ENCODE data around the gene APRT. TPM values are rescaled to one million over a fixed set of nuclear protein-coding genes. Genes with fewer than 3 reads are reported as not detected.
A peak's percentile ranks its signal among the peaks of the same experiment; 100 is the strongest.

Gene APRT
- total RNA-seq, 2 donors from 2014 or later: 142 to 192 TPM

DNA sequence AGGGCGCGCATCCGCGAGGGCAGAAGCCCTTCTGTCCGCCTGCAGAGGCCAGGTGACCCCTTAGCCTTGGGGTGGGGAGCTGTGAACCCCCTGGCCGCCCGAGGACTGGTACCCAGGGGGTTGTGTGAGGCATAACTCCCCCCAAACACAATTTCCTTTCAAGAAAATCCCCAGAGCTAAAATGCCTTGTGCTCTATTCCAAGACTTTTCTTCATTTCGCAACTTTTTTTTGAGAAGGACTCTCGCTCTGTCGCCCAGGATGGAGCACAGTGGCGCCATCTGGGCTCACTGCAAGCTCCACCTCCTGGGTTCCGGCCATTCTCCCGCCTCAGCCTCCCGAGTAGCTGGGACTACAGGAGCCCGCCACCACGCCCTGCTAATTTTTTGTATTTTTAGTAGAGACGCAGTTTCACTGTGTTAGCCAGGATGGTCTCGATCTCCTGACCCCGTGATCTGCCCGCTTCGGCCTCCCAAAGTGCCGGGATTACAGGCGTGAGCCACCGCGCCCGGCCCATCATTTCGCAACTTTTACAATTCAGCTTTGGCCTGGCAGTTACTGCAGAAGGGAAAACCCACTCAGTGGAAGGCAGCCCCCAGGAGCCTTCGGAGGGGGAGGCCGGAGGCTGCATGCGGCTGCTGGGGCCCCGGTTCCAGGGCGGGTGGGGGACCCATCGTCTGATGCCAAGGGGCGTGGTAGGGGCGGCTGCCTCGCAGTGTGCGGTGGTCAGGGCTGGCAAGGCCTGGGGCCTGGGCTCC, 963 bp upstream of the APRT start:
- peak overlapping the region; percentile 91 for H3K4me3 Mint-ChIP-seq
- peak overlapping the region; percentile 86 to 87 for H3K27ac Mint-ChIP-seq
- H3K36me3 Mint-ChIP-seq: no peaks in the 10 kb centered on the region
- H3K27me3 Mint-ChIP-seq: no peaks in the 10 kb centered on the region
- H3K9me3 Mint-ChIP-seq: no peaks in the 10 kb centered on the region
- no peak for DNase-seq (ENCODE audit: low spot score)
- peaks cover 4 to 15% of the 10 kb centered on the region in 2 donors for H3K4me1 Mint-ChIP-seq (ENCODE audit: low read depth in 2 of 2)
- ATAC-seq: no peak

- ATAC-seq (peak; percentile 73 to 76), DNase-seq (ENCODE audit: low spot score) (peak; percentile 85)
- Mint-ChIP-seq H3K27me3 (no peaks in the 10 kb centered on the region), H3K27ac (peak overlapping the region; percentile 86 to 87), H3K9me3 (no peaks in the 10 kb centered on the region), H3K4me3 (peak overlapping the region; percentile 91), H3K4me1 (ENCODE audit: low read depth in 2 of 2) (peaks cover 4 to 15% of the 10 kb centered on the region in 2 donors), H3K36me3 (no peaks in the 10 kb centered on the region)
Observed at GRCh38 chr16:88810912-88811768, 588 bp downstream of the APRT start.

- Mint-ChIP-seq H3K4me1 (ENCODE audit: low read depth in 2 of 2) (peaks cover 4 to 15% of the 10 kb centered on the region in 2 donors), H3K27me3 (no peaks in the 10 kb centered on the region), H3K27ac (peak overlapping the region; percentile 86 to 87), H3K36me3 (no peaks in the 10 kb centered on the region), H3K9me3 (no peaks in the 10 kb centered on the region), H3K4me3 (peak overlapping the region; percentile 91)
- ATAC-seq (no peak), DNase-seq (ENCODE audit: low spot score) (no peak)
Observed at GRCh38 chr16:88810166-88810911, 1.4 kb downstream of the APRT start.

- Mint-ChIP-seq H3K4me1 (ENCODE audit: low read depth in 2 of 2) (peaks cover 4 to 15% of the 10 kb centered on the region in 2 donors), H3K27ac (peak overlapping the region; percentile 86 to 87), H3K27me3 (no peaks in the 10 kb centered on the region), H3K36me3 (no peaks in the 10 kb centered on the region), H3K4me3 (peak overlapping the region; percentile 91), H3K9me3 (no peaks in the 10 kb centered on the region)
- DNase-seq (ENCODE audit: low spot score) (no peak), ATAC-seq (no peak)
Observed at GRCh38 chr16:88809676-88810165, 2.0 kb downstream of the APRT start.

GRCh38 chr16:88809068-88809675, 2.6 kb downstream of the APRT start:
- no peaks in the 10 kb centered on the region for H3K9me3 Mint-ChIP-seq
- ATAC-seq (no peak), DNase-seq (ENCODE audit: low spot score) (no peak)
- H3K36me3 Mint-ChIP-seq: no peaks in the 10 kb centered on the region
- H3K4me1 Mint-ChIP-seq (ENCODE audit: low read depth in 2 of 2): peaks cover 4 to 15% of the 10 kb centered on the region in 2 donors
- H3K27ac Mint-ChIP-seq: no peak overlapping the region
- no peaks in the 10 kb centered on the region for H3K27me3 Mint-ChIP-seq
- H3K4me3 Mint-ChIP-seq: peak overlapping the region; percentile 39

DNA sequence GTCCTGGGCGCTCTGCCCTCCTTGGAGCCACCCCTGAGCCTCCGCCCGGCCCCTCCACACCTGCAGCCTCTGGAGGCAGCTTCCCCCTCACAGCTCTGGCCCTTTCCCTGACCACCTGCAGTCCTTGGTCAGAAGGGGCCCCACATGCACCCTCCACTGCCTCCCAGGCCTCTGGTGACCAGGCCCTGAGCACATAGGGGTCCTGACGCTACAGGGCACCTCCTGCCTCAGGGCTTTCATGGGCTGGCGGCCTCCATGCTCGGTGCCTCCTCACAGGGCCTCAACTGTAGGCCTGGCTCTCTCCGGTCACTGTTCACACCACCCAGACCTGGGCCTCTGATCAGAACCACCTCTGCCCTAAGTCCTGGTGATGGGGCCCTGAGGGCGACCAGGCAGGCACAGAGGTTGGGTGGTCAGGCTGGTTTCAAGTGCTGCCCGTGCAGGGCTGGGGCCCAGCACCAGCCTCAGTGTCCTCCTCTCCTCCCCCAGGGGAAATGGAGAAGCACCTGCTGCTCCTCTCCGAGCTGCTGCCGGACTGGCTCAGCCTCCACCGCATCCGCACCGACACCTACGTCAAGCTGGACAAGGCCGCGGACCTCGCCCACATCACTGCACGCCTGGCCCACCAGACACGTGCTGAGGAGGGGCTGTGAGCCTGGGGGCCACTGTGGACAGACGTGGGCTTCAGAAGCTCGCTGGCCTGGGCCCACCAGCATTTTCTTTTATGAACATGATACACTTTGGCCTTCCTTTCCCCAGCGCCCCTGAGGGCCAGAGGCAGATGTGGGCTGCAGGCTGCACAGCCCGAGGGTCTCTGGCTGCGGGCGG, 3.9 kb downstream of the APRT start:
- Mint-ChIP-seq H3K36me3 (no peaks in the 10 kb centered on the region), H3K4me3 (no peak overlapping the region), H3K27me3 (no peaks in the 10 kb centered on the region), H3K9me3 (no peaks in the 10 kb centered on the region), H3K27ac (no peak overlapping the region), H3K4me1 (ENCODE audit: low read depth in 2 of 2) (peaks cover 4 to 16% of the 10 kb centered on the region in 2 donors)
- DNase-seq (ENCODE audit: low spot score): no peak
- ATAC-seq: no peak

DNA sequence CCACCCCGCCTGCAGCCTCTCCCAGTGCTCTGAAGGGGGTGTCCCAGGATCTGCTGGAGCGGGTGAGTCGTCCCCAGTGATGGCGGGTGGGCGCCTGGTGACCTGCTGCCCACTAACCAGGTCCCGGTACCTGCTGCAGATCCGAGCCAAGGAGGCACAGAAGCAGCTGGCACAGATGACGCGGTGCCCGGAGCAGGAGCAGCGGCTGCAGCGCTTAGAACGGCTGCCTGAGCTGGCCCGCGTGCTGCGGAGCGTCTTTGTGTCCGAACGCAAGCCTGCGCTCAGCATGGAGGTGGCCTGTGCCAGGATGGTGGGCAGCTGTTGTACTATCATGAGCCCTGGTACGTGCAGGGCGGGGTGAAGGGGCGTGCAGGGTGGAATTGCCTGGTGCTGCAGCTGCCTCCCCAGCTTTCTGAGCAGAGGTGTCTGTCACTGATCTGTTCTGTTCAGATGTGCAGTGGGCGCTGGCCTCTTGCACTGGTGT, 4.5 kb downstream of the APRT start:
- H3K27ac Mint-ChIP-seq: no peak overlapping the region
- H3K9me3 Mint-ChIP-seq: no peaks in the 10 kb centered on the region
- no peaks in the 10 kb centered on the region for H3K36me3 Mint-ChIP-seq
- no peak overlapping the region for H3K4me3 Mint-ChIP-seq
- ATAC-seq: no peak
- DNase-seq (ENCODE audit: low spot score): no peak
- H3K27me3 Mint-ChIP-seq: no peaks in the 10 kb centered on the region
- H3K4me1 Mint-ChIP-seq (ENCODE audit: low read depth in 2 of 2): peaks cover 4 to 16% of the 10 kb centered on the region in 2 donors

GRCh38 chr16:88806491-88807111, 5.1 kb downstream of the APRT start:
- Mint-ChIP-seq H3K27ac (no peak overlapping the region), H3K4me1 (ENCODE audit: low read depth in 2 of 2) (peaks cover 4 to 13% of the 10 kb centered on the region in 2 donors), H3K27me3 (no peaks in the 10 kb centered on the region), H3K4me3 (no peak overlapping the region), H3K36me3 (no peaks in the 10 kb centered on the region), H3K9me3 (no peaks in the 10 kb centered on the region)
- no peak for ATAC-seq
- no peak for DNase-seq (ENCODE audit: low spot score)

DNA sequence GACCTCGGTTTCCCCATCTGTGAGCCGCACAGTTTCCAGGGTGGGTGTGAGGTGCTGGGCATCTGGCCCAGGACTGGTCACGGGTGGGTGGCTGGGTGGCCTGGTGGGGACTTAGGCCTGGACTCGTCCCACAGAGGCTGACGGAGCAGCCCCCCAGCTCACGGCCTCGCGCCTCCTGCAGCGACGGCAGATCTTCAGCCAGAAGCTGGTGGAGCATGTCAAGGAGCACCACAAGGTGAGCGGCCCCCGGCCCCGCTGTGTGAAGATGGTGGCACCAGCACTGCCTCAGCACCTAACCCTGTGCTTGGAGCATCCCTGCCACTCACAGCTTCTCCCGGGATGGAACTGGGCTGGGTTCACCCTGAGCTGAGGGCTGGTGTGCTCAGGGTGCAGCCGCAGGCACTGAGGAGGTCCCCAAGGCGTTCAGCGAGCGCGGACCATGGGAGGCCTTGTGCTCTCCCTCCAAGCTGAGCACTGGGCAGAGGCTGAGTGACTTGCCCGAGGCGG, 5.8 kb downstream of the APRT start:
- H3K4me1 Mint-ChIP-seq (ENCODE audit: low read depth in 2 of 2): peaks cover 4 to 13% of the 10 kb centered on the region in 2 donors
- H3K9me3 Mint-ChIP-seq: no peaks in the 10 kb centered on the region
- ATAC-seq (no peak), DNase-seq (ENCODE audit: low spot score) (no peak)
- H3K27ac Mint-ChIP-seq: no peak overlapping the region
- H3K27me3 Mint-ChIP-seq: no peaks in the 10 kb centered on the region
- H3K4me3 Mint-ChIP-seq: no peak overlapping the region
- H3K36me3 Mint-ChIP-seq: no peaks in the 10 kb centered on the region

GRCh38 chr16:88805340-88805715, 6.4 kb downstream of the APRT start:
- Mint-ChIP-seq H3K4me1 (ENCODE audit: low read depth in 2 of 2) (peaks cover 4 to 10% of the 10 kb centered on the region in 2 donors), H3K9me3 (no peaks in the 10 kb centered on the region), H3K4me3 (peak overlapping the region; percentile 70), H3K27me3 (no peaks in the 10 kb centered on the region), H3K36me3 (no peaks in the 10 kb centered on the region), H3K27ac (no peak overlapping the region)
- DNase-seq (ENCODE audit: low spot score) (no peak), ATAC-seq (no peak)

DNA sequence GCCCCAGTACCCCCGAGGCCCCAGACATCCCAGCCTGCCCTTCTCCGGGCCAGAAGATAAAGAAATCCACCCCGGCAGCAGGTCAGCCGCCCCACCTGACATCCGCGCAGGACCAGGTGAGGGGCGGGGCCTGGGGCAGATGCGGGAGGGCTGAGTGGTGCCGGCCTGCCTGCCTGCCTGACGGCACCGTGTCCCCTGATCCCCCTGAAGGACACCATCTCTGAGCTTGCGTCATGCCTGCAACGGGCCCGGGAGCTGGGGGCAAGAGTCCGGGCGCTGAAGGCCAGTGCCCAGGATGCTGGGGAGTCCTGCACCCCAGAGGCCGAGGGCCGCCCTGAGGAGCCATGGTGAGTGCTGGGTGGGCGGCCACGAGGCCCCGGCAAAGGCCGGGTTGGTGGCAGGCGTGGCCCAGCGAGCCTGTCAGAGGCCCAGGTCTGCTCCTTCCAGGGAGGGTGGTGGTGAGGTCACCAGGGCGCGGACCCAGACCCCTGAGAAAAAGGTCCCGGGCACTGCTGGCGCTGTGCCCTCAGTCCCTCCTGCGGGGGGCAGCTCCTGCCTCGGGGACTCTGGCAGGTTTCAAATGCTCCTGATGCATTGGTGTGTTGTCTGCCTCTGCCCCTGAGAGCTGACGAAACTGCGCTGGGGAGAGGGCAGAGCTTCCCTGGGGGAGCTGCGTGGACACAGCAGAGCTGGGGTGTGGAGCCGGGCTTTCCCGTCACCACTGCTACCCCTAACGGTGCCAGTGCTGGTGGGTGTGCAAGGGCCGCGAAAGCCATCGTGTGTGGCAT, 7.0 kb downstream of the APRT start:
- no peaks in the 10 kb centered on the region for H3K9me3 Mint-ChIP-seq
- peak in 1 of 2 donors; percentile 8 for ATAC-seq
- peaks cover 0 to 6% of the 10 kb centered on the region in 2 donors for H3K4me1 Mint-ChIP-seq (ENCODE audit: low read depth in 2 of 2)
- no peak overlapping the region for H3K27ac Mint-ChIP-seq
- H3K4me3 Mint-ChIP-seq: peak overlapping the region; percentile 70
- no peaks in the 10 kb centered on the region for H3K27me3 Mint-ChIP-seq
- no peak for DNase-seq (ENCODE audit: low spot score)
- H3K36me3 Mint-ChIP-seq: no peaks in the 10 kb centered on the region

Measured in natural killer cell treated with Interleukin-12 subunit alpha and Interleukin-12 subunit beta and Interleukin-15 and Interleukin-18, amount 100 ng/mL, for 72 hours (primary cell).